Measurements from ENCODE around the gene SH3RF2.

The SH3RF2 gene

GRCh38 chr5:145908206-145908960 is 28.0 kb upstream of the SH3RF2 start:
- H3K36me3 ChIP-seq, result no peaks in the 10 kb centered on the region
- H3K27me3 ChIP-seq, result peaks cover 10% of the 10 kb centered on the region
- no peaks in the 10 kb centered on the region for H3K4me1 ChIP-seq (ENCODE audit: control insufficient read depth in 1 of 2, insufficient read depth in 1 of 2, low read depth in 1 of 2, low read length in 1 of 2)
- H3K27ac ChIP-seq, result no peak overlapping the region
- TF ChIP-seq CTCF (IDR thresholded peaks at IDR 0.05), result no peak
- H3K4me3 ChIP-seq (ENCODE audit: low read depth in 1 of 2, low read length in 1 of 2), result no peak overlapping the region
- no peaks in the 10 kb centered on the region for H3K9me3 ChIP-seq

- Histone ChIP-seq H3K4me1 (ENCODE audit: control insufficient read depth in 1 of 2, insufficient read depth in 1 of 2, low read depth in 1 of 2, low read length in 1 of 2) (no peaks in the 10 kb centered on the region), H3K9me3 (no peaks in the 10 kb centered on the region), H3K27me3 (peaks cover 10% of the 10 kb centered on the region), H3K4me3 (ENCODE audit: low read depth in 1 of 2, low read length in 1 of 2) (no peak overlapping the region), H3K27ac (no peak overlapping the region), H3K36me3 (no peaks in the 10 kb centered on the region)
- TF ChIP-seq CTCF (IDR thresholded peaks at IDR 0.05), result no peak
Measured at GRCh38 chr5:145911164-145911563, 25.2 kb upstream of the SH3RF2 start.

- no peaks in the 10 kb centered on the region for H3K9me3 ChIP-seq
- no peak overlapping the region for H3K27ac ChIP-seq
Measured at GRCh38 chr5:145912019-145912418, 24.4 kb upstream of the SH3RF2 start.

DNA sequence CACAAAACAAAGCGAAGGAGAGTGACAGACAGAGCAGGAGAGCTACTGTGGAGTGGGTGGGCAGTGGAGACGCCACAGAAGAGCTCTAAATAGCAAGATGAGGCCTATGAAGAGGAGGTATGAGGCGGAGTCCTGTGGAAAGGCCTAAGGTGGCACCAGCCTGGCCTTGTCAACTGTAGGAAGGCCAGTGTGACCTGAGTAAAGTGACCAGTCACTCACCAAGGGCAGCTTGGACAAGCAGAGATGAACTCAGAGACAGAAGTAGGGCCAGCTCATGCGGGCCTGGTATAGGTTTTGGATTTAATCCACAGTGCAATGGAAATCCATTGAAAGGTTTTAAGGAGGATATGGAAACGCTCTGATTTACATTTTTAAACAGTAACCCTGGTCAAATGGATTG is 23.8 kb upstream of the SH3RF2 start:
- Histone ChIP-seq H3K36me3 (no peaks in the 10 kb centered on the region), H3K4me1 (ENCODE audit: control insufficient read depth in 1 of 2, insufficient read depth in 1 of 2, low read depth in 1 of 2, low read length in 1 of 2) (no peaks in the 10 kb centered on the region), H3K27ac (no peak overlapping the region), H3K4me3 (ENCODE audit: low read depth in 1 of 2, low read length in 1 of 2) (no peak overlapping the region), H3K27me3 (peaks cover 13% of the 10 kb centered on the region), H3K9me3 (no peaks in the 10 kb centered on the region)
- TF ChIP-seq CTCF (IDR thresholded peaks at IDR 0.05), result no peak

More at GRCh38 chr5:145912019-145912418, 24.4 kb upstream of the SH3RF2 start:
- Histone ChIP-seq H3K4me3 (ENCODE audit: low read depth in 1 of 2, low read length in 1 of 2) (no peak overlapping the region), H3K27me3 (peaks cover 10% of the 10 kb centered on the region), H3K36me3 (no peaks in the 10 kb centered on the region), H3K4me1 (ENCODE audit: control insufficient read depth in 1 of 2, insufficient read depth in 1 of 2, low read depth in 1 of 2, low read length in 1 of 2) (no peaks in the 10 kb centered on the region)
- TF ChIP-seq CTCF (IDR thresholded peaks at IDR 0.05), result no peak

DNA sequence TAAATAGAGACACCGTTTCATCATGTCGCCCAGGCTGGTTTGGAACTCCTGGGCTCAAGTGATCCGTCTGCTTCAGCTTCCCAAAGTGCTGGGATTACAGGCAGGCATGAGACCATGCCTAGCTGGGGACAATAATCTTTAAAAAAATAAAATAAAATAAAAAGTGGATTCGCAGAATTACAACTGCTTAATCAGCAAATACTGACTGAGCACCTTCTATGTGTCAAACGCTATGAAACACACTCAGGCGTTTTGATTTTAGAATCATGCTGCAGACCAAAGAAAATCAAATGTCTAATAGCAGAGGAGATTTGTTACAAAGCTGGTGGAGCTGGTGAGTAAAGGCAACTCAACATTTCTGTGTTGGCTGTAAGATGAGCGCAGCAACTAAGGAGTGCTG is 22.7 kb upstream of the SH3RF2 start:
- TF ChIP-seq CTCF (IDR thresholded peaks at IDR 0.05), result no peak
- H3K4me1 ChIP-seq (ENCODE audit: control insufficient read depth in 1 of 2, insufficient read depth in 1 of 2, low read depth in 1 of 2, low read length in 1 of 2), result no peaks in the 10 kb centered on the region
- peaks cover 18% of the 10 kb centered on the region for H3K27me3 ChIP-seq

More for the DNA sequence above, 22.7 kb upstream of the SH3RF2 start:
- Histone ChIP-seq H3K4me3 (ENCODE audit: low read depth in 1 of 2, low read length in 1 of 2) (no peak overlapping the region), H3K36me3 (no peaks in the 10 kb centered on the region), H3K9me3 (no peaks in the 10 kb centered on the region), H3K27ac (no peak overlapping the region)
